HEK293 (cell line): Measurements from ENCODE around the gene DYNC1LI1.

Experiments
- KLF7 ChIP-seq: fragments of 450-650 bp; formaldehyde crosslinking; IDR thresholded peaks from 2 replicates; pipeline ENCODE4 v1.5.1; 2016; ENCODE audit warnings: missing biosample characterization, missing genetic modification characterization, borderline replicate concordance
- SETDB1 ChIP-seq: IDR thresholded peaks from one replicate; pipeline ENCODE4 v1.6.1; 2017; ENCODE audit warnings: mild to moderate bottlenecking, low read length, moderate library complexity, mixed read lengths; ENCODE audit not compliant: insufficient read length
- ZNF274 ChIP-seq, 2 experiments: fragments of 200-500 bp in 1 of 2; fragments of 450-650 bp in 1 of 2; sonication (Bioruptor generic) in 1 of 2; formaldehyde crosslinking in 1 of 2; IDR thresholded peaks; 2 replicates each; pipeline versions ENCODE4 v1.5.1 to v1.6.1; 2014 to 2016; ENCODE audit warnings: borderline replicate concordance in 1 of 2, inconsistent platforms in 1 of 2, low read length in 1 of 2, missing biosample characterization in 1 of 2, missing genetic modification characterization in 1 of 2
- ZNF292 ChIP-seq: fragments of 450-650 bp; formaldehyde crosslinking; IDR thresholded peaks from 2 replicates; pipeline ENCODE4 v1.5.1; 2016; ENCODE audit warnings: low read depth, missing biosample characterization, missing genetic modification characterization, borderline replicate concordance
- ZNF302 ChIP-seq: fragments of 450-650 bp; formaldehyde crosslinking; IDR thresholded peaks from 2 replicates; pipeline ENCODE4 v1.5.1; 2016; ENCODE audit warnings: missing biosample characterization, missing genetic modification characterization, low read depth
- ZSCAN5A ChIP-seq: fragments of 450-650 bp; formaldehyde crosslinking; IDR thresholded peaks from 2 replicates; pipeline ENCODE4 v1.5.1; 2016; ENCODE audit warnings: missing biosample characterization, missing genetic modification characterization
- TF ChIP-seq, protein P1 (sequence below): fragments of 450-650 bp; formaldehyde crosslinking; IDR thresholded peaks from 2 replicates; pipeline ENCODE4 v1.5.1; 2016; ENCODE audit warnings: missing biosample characterization, missing genetic modification characterization
- TF ChIP-seq, protein P2 (sequence below): fragments of 450-650 bp; formaldehyde crosslinking; IDR thresholded peaks from 2 replicates; pipeline ENCODE4 v1.5.1; 2016; ENCODE audit warnings: missing biosample characterization, missing genetic modification characterization

DNA sequence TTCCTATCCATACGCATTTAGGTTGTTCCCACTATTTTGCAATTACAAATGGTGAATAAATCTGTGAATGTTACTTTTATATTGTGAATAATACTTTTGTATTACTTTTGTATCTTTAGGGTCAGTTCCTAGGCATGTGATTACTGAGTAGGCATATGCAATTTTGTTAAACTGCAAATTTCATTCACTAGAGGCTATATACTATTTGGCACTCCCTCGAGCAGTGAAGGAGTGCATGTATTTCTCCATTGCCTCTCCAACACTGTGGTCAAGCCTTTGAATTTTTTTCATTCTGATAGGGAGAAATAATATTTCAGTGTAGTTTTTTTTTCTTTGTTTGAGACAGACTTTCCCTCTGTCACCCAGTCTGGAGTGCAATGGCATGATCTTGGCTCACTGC is 59.7 kb downstream of the DYNC1LI1 start:
- TF ChIP-seq, protein P1, sequence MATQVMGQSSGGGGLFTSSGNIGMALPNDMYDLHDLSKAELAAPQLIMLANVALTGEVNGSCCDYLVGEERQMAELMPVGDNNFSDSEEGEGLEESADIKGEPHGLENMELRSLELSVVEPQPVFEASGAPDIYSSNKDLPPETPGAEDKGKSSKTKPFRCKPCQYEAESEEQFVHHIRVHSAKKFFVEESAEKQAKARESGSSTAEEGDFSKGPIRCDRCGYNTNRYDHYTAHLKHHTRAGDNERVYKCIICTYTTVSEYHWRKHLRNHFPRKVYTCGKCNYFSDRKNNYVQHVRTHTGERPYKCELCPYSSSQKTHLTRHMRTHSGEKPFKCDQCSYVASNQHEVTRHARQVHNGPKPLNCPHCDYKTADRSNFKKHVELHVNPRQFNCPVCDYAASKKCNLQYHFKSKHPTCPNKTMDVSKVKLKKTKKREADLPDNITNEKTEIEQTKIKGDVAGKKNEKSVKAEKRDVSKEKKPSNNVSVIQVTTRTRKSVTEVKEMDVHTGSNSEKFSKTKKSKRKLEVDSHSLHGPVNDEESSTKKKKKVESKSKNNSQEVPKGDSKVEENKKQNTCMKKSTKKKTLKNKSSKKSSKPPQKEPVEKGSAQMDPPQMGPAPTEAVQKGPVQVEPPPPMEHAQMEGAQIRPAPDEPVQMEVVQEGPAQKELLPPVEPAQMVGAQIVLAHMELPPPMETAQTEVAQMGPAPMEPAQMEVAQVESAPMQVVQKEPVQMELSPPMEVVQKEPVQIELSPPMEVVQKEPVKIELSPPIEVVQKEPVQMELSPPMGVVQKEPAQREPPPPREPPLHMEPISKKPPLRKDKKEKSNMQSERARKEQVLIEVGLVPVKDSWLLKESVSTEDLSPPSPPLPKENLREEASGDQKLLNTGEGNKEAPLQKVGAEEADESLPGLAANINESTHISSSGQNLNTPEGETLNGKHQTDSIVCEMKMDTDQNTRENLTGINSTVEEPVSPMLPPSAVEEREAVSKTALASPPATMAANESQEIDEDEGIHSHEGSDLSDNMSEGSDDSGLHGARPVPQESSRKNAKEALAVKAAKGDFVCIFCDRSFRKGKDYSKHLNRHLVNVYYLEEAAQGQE (tag by site-specific recombination) = no peak
- no peak for TF ChIP-seq ZSCAN5A
- TF ChIP-seq, protein P2, sequence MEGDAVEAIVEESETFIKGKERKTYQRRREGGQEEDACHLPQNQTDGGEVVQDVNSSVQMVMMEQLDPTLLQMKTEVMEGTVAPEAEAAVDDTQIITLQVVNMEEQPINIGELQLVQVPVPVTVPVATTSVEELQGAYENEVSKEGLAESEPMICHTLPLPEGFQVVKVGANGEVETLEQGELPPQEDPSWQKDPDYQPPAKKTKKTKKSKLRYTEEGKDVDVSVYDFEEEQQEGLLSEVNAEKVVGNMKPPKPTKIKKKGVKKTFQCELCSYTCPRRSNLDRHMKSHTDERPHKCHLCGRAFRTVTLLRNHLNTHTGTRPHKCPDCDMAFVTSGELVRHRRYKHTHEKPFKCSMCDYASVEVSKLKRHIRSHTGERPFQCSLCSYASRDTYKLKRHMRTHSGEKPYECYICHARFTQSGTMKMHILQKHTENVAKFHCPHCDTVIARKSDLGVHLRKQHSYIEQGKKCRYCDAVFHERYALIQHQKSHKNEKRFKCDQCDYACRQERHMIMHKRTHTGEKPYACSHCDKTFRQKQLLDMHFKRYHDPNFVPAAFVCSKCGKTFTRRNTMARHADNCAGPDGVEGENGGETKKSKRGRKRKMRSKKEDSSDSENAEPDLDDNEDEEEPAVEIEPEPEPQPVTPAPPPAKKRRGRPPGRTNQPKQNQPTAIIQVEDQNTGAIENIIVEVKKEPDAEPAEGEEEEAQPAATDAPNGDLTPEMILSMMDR (tag by site-specific recombination) = no peak
- TF ChIP-seq SETDB1 = no peak
- TF ChIP-seq ZNF274 (IDR thresholded peaks at IDR 0.05; ENCODE audit: low read length) = no peak
- TF ChIP-seq ZNF274 (tag by site-specific recombination; IDR thresholded peaks at IDR 0.05; ENCODE audit: borderline replicate concordance) = no peak
- TF ChIP-seq ZNF292 (tag by site-specific recombination) = no peak
- TF ChIP-seq ZNF302 (tag by site-specific recombination) = no peak
- TF ChIP-seq KLF7 (tag by site-specific recombination) = no peak
